Activated CD4-positive, CD25-positive, alpha-beta regulatory T cell (primary cell): Measurements from ENCODE around the gene CHD2.

Source experiments
- DNase-seq, 4 experiments: peaks; one replicate each; lab custom pipeline; 2025; lab: John Stamatoyannopoulos, UW

The CHD2 gene

DNA sequence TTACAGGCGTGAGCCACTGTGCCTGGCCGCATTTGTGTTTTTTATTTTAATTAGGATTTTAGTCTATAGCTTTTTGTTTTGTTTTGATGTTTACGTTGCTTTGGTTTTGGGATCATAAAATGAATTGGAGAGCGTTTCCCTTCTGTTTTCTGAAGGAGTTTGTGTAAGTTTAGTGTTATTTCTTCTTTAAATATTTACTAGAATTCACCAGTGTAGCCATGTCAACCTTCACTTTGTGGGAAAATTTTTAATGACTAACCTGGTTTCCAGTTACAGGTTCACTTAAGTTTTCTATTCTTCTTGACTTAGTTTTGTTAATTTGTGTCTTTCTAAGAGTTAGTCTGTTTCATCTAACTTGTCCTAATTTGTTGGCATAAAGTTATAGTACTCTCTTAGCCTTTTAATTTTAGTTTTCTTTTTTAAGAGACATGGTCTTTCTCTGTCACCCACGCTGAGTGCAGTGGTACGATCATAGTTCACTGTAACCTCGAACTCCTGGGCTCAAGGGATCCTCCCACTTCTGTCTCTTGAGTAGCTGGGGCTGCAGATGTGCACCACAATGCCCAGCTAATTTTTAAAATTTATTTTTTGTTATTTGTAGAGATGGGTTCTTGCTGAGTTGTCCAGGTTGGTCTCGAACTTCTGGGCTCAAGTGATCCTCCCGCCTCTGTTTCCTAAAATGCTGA is 61.0 kb downstream of the CHD2 start:
- DNase-seq: no peak

DNA sequence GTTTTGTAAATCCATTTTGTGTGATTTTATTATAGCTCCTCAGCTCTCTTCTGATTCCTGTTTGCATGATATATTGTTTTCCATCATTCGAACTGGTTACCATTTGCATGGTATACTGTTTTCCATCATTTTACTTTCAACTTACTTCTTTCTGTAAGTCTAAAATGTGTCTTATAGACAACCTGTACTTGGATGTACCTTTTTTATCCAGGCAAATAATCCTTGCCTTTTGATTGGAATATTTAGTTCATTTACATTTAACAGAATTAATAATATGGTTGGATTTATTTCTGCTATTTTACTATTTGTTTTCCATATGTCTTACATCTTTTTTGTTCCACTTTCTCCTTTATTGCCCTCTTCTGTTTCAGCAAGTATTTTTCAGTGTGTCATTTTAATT is 62.8 kb downstream of the CHD2 start:
- no peak for DNase-seq

DNA sequence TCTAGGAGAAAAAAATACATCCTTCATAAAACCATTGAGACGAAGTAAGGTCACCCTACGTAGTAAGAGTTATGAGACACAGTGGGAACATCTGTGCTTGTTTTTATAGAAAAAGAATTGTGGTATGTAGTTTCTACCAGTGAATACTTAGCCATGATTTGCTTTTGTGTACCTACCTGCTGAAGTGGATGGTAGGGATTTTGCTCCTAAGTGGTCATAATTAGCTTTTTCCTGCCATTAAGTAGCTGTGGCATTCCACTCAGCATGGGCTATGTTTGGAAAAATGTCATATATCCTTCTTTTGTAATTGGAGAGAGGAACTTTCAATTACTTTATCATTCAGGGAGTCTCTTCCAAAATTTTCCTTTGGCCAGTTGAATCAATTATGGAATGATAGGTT is 63.7 kb downstream of the CHD2 start:
- DNase-seq: no peak

DNA sequence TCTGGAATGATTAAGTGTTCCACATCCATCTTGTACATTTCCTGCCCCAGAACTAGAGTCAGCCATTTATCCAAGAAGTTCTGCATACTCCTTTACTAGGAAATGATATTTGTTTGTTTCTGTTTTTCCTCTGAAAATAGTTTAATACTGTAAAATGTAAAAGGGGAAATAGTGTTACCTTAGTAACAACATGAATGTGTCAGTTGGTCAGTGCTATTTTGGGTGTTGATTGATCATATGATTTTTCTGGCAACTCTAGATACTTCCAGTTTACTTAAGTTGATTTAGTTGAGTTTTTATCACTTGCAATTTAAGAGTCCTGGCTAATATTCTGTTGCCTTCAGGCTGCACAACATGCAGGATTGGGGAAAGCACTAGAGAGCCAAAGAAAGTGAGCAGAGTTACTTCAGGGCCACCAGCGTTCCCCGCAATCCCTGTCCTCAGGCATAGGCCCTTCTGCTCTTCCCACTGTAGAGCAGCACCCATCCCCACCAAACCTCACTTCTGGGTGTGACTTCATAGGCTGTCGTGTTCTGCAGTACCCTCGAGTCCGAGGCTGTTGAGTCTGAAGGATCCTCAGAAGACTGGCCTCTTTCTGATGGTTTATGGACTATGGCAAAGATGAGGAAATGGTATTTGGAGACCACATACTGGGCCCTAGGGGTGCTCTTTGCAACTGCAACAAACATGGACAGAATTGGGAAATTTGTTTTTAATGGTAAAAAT is 69.0 kb downstream of the CHD2 start:
- DNase-seq: no peak

DNA sequence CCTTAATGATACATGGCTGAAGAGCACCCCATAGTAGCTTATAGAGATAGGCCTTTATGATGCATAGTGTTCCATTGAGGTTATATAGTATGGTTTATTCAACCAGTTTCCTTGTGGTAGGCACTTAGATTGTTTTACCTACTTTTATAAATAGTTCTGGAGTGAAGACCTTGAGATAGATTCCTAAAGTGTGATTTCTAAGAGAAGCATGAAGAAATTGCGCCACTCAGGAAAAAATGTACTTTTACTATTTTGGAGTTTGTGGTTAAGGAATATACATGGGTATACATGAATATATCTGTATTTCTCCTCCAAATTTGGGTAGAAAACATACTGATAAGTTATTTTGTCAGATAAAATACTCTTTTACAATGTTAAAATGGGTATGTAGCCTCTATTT is 70.5 kb downstream of the CHD2 start:
- DNase-seq: no peak

DNA sequence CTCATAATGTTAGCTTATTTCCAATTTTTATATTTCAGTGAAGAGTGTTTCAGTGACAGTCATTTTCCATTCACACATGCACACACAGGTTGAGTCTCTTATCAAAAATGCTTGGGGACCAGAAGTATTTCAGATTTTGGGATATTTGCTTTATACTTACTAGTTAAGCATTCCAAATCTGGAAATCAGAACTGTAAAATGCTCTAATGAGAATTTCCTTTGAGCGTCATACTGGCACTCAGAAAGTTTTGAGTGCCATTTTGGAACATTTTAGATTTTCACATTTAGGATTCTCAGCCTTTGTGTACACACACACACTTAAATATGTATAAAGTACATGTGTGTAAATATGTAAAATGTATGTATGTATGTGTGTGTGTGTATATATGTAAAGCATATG is 71.0 kb downstream of the CHD2 start:
- DNase-seq: no peak

DNA sequence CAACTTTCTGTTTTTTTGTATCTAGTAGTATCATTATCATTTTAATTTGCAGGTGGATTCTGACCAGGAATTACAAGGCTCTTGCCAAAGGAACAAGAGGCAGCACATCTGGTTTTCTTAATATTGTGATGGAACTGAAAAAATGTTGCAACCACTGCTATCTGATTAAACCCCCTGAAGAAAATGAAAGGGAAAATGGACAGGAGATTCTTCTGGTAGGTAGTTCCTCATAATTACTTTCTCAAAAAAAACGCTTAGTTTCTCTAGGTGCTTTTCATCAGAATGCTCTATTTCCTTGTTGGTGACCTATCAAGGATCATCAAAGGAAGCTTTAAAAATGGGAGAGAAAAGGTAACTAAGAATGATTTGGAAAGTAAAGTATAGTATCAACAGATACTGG is 71.6 kb downstream of the CHD2 start:
- no peak for DNase-seq

DNA sequence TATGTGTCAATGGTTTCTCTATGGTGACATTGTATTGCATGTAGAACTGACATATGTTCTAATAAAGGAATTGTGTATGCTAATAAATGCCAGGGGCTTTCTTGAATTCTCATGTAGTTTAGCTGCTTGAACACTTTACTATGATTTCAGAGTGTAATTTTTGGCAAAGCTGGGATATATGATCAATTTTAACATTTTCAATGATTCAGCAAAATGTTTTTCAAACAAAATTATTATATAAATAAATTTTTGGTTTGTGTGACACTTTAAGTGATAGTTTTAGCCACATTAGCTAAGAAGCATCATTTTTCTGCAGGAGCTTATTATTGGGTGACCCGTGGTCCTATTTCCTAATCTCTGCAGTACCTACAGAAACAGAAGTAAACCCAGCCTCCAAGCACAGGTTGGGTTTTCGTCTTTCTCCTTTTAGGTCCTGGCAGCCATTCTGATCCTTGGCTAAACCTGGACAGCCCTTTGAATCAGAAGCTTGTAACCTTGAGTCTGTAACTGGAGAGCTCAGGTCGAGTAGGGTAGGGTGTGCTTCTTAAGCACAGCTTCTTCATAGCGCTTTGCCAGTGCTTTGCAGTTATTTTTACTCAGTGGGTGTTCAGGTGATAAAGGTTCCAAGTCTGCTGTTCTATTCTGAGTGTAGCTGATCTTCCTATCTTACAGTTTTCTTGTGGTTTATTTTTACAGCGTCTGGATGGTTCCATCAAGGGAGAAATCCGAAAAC is 74.2 kb downstream of the CHD2 start:
- DNase-seq: no peak

DNA sequence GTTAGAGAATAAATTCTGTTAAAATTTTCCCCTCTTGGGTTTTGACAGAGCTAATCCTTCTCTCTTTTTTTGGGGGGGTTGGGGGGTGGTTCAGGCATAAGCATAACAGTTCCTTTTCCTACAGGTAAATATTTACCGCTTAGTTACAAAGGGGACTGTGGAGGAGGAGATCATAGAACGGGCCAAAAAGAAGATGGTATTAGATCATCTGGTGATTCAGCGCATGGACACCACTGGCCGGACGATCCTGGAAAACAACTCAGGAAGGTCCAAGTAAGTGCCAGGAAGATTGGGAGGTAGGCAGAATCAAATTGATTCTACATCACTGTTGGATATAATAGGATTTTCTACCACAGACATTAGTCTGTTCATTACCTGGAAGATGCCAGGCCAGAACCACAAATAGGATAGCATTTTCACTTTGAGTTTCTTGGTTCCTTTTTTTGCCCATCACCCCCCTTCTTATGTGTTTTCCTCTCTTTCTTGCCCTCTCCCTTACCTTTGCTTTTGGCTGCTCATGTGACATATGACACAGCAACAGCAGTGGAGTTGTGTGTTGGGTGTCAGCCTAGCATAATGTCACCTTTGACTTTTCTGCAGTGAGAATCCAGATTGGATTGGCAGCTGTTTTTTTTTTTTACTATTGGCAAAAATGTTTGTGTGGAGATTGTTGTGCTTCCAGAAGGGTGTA is 79.0 kb downstream of the CHD2 start:
- no peak for DNase-seq

DNA sequence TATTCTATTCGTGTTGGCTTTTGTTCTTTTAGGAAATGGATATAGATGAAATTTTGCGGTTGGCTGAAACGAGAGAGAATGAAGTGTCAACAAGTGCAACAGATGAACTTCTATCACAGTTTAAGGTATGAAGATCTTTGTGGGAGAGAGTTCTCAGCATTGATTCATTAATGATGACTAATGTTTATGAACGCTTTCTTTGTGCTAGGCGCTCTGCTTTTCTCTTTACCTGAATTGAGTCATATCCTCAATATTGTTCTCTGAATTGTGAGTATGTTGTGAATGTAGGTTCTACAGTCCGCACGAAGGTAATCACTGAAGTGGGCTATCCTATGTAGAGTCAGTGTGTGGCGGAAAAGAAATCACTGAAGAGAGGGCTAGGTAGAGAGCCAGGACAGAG is 81.2 kb downstream of the CHD2 start:
- DNase-seq: no peak

DNA sequence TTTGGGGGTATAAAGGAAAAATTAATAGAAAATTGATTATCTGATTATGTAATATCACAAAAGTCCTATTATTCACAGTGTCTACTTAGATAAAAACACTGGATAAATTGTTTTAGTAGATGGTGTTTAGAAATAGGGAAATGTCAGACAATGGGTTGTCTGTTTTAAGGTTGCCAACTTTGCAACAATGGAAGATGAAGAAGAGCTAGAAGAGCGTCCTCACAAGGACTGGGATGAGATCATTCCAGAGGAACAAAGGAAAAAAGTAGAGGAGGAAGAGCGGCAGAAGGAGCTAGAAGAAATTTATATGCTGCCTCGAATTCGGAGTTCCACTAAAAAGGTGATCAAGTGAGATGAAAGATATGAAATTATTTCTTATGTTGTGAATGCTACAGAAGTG is 84.0 kb downstream of the CHD2 start:
- DNase-seq: no peak

DNA sequence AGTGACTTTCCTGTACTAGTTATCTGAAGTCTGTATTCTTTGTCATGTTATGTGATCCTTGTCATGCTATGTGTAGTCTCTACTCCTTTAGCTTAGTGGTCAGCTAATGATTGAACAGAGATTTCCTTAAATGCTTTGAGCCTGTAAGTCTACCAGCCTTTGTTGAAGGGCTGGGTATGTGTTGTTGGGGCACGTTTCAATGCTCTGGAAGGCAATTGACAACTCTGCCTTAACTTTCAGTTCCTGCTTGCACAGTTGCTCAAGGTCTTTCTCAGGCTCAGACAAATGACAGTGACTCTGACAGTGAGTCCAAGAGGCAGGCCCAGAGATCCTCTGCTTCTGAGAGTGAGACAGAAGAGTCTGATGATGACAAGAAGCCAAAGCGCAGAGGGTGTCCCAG is 89.3 kb downstream of the CHD2 start:
- no peak for DNase-seq

DNA sequence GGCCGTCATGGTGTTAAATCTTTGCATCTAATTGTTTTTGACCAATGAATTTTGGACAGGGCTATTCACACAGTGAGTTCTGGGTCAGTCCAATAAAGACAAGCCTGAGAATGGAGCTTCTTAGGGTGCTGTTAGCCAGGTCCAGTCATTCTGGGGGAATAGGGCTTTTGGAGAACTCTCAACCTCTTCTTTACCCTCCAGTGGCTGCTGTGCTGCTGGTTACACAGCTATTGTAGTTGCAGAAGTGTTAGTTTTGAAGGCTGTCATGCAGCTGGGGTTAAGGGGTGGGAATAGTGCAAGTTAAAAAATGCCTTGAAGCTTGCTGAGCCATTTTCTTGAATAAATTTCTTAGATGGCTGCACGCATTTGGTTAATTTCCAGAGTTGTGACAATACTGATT is 89.9 kb downstream of the CHD2 start:
- no peak for DNase-seq

DNA sequence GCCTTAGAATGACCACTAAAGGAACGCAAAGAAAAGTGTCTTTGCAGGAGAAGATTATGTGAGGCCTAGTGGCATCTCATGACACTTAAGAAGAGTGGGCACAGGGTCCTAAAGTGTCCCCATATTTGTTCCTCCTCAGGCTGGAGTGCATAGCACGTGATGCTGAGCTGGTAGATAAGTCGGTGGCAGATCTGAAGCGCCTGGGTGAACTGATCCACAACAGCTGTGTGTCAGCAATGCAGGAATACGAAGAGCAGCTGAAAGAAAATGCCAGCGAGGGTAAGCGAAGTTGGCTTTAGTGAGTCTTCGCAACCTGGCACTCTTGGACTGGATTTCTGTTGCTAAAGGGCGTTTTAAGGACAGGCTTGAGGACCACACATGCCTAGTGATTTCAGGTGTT is 92.6 kb downstream of the CHD2 start:
- DNase-seq: no peak

DNA sequence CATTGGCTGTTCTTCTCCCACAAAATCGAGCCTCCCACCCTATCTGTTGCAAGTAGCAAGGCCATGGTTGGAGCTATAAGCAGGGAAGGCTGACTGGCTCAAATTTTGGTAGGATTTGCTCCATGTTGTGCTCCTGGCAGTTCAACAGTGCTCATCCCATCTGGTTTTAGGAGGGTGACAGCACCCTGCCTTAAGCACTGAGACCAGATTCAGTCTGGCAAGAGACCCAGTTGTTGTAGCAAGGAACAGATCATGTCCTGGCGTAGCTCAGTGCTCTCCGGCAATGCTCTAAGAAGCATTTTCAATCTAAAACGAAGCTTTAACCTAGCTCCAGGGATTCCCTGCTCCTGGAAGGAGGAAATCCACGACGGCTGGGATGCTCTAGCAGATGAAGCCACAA is 97.7 kb downstream of the CHD2 start:
- no peak for DNase-seq

DNA sequence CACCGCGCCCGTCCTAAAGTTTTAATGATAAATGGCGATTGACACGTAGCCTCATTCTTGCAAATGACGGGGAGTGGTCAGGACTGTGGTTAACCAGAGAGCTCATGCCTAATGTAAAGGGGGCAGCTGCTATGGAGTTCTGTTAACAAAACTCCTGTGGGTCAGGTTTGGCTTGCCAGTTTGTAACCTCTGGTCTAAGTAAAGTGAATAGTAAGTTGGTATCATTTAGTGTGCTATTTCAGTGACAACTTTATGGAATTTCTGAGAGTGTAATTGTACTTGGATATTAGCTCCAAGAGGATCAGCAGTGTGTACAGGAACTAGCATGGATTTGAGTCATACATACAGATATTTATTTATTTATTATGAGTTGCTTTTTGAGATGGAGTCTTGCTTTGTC is 101.0 kb downstream of the CHD2 start:
- no peak for DNase-seq

DNA sequence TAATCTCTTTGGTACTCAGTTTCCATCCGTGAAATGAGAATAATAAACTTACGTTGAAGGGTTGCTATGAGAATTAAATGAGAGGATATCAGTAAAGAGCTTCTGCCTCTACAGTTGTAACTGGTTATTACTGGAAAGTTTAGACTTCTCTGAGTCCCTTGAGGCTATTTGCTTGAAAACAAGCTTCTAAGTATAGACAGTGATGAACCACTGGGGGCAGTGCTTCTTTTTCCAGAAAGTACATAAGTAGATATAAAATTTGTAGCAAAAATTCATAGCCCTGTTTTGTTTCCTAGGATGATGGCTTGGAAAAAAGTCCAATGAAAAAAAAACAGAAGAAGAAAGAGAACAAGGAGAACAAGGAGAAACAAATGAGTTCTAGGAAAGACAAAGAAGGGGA is 101.8 kb downstream of the CHD2 start:
- no peak for DNase-seq

DNA sequence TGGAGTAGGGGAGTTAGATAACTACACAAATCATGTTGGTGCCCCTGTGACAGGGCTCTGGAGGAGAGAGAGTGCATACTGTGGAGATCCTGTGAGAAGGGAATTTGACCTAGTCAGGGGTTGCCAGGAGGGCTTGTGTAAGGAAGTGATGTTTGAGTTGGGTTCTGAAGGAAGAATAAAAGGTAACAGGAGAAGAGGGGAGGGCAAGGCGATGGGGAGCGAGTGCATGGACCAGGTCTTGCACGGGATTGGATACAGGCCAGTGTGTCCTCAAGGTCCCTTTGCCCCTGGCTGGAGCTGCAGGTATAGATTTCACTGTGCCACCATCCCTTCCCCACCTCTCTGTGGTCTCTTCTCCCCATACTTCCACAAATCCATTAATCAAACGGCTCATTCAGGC is 105.0 kb downstream of the CHD2 start:
- no peak for DNase-seq

DNA sequence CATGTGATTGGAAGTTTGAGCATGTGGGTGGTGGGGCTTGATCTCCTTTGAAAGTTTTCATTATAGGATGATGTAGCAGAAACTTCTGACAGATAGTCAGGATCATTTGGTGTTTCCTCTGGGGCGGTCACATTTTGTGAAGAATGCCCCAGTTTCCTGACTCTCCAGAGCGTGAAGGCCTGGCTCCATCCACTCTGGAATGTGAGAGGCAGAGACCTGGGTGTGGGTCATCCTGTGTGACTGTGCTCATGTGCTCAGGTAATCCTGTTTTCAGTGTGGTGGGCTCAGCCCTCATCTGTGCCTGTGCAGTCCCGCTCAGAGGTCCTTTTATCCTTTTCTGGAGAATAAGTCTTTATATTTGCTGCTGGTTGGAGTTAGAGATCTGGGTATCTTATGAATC is 107.9 kb downstream of the CHD2 start:
- no peak for DNase-seq

DNA sequence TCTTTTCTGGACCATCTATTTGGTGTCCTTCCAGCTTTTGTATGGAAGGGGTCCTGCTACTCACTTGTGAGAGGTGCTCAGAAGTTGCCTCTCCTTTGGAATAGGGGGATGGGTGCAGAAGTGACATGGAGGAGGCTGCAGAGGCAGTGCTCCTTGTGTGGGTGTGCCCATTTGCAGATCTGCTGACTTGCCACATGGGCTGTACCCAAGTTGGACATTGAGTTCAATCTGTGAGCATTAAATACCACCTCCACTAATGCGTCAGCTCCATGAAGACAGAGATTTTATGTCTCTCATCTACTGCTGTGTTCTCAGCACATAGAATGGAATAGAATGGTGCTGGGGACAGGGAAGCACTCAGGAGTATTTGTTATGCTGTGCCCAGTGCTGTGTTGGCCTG is 112.7 kb downstream of the CHD2 start:
- no peak for DNase-seq

DNA sequence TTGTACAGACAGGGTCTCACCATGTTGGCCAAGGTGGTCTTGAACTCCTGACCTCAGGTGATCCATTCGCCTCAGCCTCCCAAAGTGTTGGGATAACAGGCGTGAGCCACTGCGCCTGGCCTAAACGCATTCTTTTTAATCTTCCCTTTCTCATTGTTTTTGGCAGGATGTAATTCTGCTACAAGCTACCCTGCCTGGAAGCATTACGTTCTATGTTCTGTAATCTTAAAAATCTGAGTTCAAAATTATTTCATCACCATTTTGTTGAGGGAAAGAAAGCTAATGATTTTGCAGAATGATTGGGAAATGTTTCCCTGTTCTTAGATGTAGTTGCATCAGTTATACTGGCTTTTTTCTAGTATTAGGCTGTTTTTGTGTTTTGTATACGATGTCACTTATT is 117.4 kb downstream of the CHD2 start:
- no peak for DNase-seq

DNA sequence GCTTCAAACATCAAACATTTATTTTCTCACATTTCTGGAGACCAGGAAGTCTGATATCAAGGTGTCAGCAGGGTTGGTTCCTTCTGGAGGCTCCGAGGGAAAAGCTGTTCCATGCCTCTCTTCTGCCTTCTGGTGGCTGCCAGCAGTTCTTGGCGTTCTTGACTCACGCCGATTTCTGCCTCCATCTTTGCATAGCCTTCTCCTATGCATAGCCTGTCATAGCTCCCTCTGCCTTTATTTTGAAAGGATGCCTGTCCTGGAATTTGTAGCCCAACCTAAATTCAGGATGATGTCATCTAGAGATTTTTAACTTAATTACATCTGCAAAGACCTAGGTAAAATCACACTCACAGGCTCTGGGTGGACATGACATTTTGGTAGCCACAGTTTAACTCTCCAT is 118.5 kb downstream of the CHD2 start:
- DNase-seq: no peak

DNA sequence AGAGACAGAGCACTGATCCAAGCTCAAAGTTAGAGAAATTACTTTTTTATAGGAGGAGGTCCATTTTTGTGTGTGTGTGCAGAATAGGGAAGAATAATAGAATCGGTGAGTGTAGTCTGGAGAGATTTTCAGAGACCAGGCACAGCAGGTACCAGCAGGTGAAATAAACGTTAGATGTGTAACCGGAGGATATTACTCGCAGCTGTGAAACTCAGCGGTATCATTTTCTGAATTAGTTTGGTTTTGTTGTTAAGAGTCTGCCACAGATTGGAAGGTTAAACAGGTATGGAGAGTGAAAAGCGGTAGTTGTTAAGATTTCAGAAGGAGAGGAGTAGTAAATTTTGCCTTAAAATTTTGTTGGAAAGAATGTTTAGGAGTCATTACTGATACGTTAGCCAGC is 119.0 kb downstream of the CHD2 start:
- no peak for DNase-seq
